PFSK-1 (cell line): ENCODE results near the gene KCNG1.

Experiments used
- POLR2AphosphoS5 ChIP-seq: IDR thresholded peaks from 2 replicates; pipeline ENCODE4 v1.6.1; 2012; ENCODE audit warnings: low read depth, mild to moderate bottlenecking, control low read depth, low read length, moderate library complexity
- SIN3A ChIP-seq: IDR thresholded peaks from 2 replicates; pipeline ENCODE4 v1.6.1; 2012; ENCODE audit warnings: mild to moderate bottlenecking, low read length, moderate library complexity, borderline replicate concordance; ENCODE audit not compliant: insufficient read depth
- TAF1 ChIP-seq: IDR thresholded peaks from 2 replicates; pipeline ENCODE4 v1.6.1; 2012; ENCODE audit warnings: low read length, control low read depth, borderline replicate concordance; ENCODE audit not compliant: insufficient read depth
- TF ChIP-seq, protein P1 (sequence below), 2 experiments: IDR thresholded peaks; 2 replicates each; pipeline versions ENCODE4 v1.6.1 to v1.8.0; 2011 to 2012; ENCODE audit warnings: low read depth in 2 of 2, low read length in 2 of 2, control low read depth in 1 of 2, inconsistent platforms in 1 of 2, mild to moderate bottlenecking in 1 of 2, moderate library complexity in 1 of 2; ENCODE audit not compliant: insufficient read depth in 1 of 2

DNA sequence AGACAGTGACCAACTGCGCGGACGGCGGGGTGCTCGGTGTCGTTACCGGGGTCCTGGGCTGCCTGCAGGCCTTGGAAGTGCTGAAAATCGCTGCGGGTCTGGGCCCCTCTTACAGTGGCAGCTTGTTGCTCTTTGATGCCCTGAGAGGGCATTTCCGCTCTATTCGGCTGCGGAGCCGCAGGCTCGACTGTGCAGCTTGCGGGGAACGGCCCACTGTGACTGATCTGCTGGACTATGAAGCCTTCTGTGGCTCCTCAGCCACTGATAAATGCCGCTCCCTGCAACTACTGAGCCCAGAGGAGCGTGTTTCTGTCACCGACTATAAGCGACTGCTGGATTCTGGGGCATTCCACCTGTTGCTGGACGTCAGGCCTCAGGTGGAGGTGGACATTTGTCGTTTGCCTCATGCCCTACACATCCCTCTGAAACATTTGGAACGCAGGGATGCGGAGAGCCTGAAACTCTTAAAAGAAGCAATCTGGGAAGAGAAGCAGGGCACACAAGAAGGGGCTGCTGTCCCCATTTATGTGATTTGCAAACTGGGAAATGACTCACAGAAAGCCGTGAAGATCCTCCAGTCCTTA is 63.3 kb downstream of the KCNG1 start:
- TF ChIP-seq POLR2AphosphoS5: no peak
- TF ChIP-seq SIN3A: no peak
- no peak for TF ChIP-seq TAF1
- TF ChIP-seq, protein P1, sequence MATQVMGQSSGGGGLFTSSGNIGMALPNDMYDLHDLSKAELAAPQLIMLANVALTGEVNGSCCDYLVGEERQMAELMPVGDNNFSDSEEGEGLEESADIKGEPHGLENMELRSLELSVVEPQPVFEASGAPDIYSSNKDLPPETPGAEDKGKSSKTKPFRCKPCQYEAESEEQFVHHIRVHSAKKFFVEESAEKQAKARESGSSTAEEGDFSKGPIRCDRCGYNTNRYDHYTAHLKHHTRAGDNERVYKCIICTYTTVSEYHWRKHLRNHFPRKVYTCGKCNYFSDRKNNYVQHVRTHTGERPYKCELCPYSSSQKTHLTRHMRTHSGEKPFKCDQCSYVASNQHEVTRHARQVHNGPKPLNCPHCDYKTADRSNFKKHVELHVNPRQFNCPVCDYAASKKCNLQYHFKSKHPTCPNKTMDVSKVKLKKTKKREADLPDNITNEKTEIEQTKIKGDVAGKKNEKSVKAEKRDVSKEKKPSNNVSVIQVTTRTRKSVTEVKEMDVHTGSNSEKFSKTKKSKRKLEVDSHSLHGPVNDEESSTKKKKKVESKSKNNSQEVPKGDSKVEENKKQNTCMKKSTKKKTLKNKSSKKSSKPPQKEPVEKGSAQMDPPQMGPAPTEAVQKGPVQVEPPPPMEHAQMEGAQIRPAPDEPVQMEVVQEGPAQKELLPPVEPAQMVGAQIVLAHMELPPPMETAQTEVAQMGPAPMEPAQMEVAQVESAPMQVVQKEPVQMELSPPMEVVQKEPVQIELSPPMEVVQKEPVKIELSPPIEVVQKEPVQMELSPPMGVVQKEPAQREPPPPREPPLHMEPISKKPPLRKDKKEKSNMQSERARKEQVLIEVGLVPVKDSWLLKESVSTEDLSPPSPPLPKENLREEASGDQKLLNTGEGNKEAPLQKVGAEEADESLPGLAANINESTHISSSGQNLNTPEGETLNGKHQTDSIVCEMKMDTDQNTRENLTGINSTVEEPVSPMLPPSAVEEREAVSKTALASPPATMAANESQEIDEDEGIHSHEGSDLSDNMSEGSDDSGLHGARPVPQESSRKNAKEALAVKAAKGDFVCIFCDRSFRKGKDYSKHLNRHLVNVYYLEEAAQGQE (IDR thresholded peaks at IDR 0.05; ENCODE audit: insufficient read depth in 1 of 2, low read depth in 2 of 2, low read length in 2 of 2): no peak
